Ammon's horn (tissue), 1 donor: ENCODE measurements around the gene CDH11.

Source experiments
- DNase-seq: peaks from one replicate; pipeline ENCODE4 v3.0.0-alpha.2; 2016; ENCODE audit warnings: low spot score

The CDH11 gene

GRCh38 chr16:64977206-64977920, 144.5 kb downstream of the CDH11 start:
- DNase-seq, result no peak

- no peak for DNase-seq
Measured at GRCh38 chr16:64975821-64976220, 146.0 kb downstream of the CDH11 start.

- no peak for DNase-seq
Measured at GRCh38 chr16:64974381-64974780, 147.5 kb downstream of the CDH11 start.

- DNase-seq, result no peak
Measured at GRCh38 chr16:64973171-64973570, 148.7 kb downstream of the CDH11 start.

GRCh38 chr16:64971171-64971570, 150.7 kb downstream of the CDH11 start:
- DNase-seq, result no peak

- DNase-seq, result no peak
Measured at GRCh38 chr16:64969221-64969620, 152.6 kb downstream of the CDH11 start.

GRCh38 chr16:64968539-64968938, 153.3 kb downstream of the CDH11 start:
- no peak for DNase-seq

GRCh38 chr16:64964126-64964540, 157.7 kb downstream of the CDH11 start:
- no peak for DNase-seq

- DNase-seq, result no peak
Measured at GRCh38 chr16:64962786-64963185, 159.1 kb downstream of the CDH11 start.

GRCh38 chr16:64957246-64957645, 164.6 kb downstream of the CDH11 start:
- no peak for DNase-seq

- no peak for DNase-seq
Measured at GRCh38 chr16:64952177-64952576, 169.7 kb downstream of the CDH11 start.

GRCh38 chr16:64951193-64951592, 170.7 kb downstream of the CDH11 start:
- no peak for DNase-seq

GRCh38 chr16:64950731-64951130, 171.1 kb downstream of the CDH11 start:
- no peak for DNase-seq

GRCh38 chr16:64950262-64950661, 171.6 kb downstream of the CDH11 start:
- DNase-seq, result no peak

- no peak for DNase-seq
Measured at GRCh38 chr16:64948056-64948455, 173.8 kb downstream of the CDH11 start.

GRCh38 chr16:64947651-64948050, 174.2 kb downstream of the CDH11 start:
- DNase-seq, result no peak

GRCh38 chr16:64933885-64934284, 188.0 kb downstream of the CDH11 start:
- DNase-seq, result peak; percentile 65

GRCh38 chr16:64926476-64926875, 195.4 kb downstream of the CDH11 start:
- DNase-seq, result no peak

GRCh38 chr16:64925166-64925565, 196.7 kb downstream of the CDH11 start:
- no peak for DNase-seq

- DNase-seq, result no peak
Measured at GRCh38 chr16:64924086-64924485, 197.8 kb downstream of the CDH11 start.

GRCh38 chr16:64919929-64920607, 201.8 kb downstream of the CDH11 start:
- no peak for DNase-seq

GRCh38 chr16:64919141-64919540, 202.7 kb downstream of the CDH11 start:
- DNase-seq, result no peak

GRCh38 chr16:64916051-64916450, 205.8 kb downstream of the CDH11 start:
- DNase-seq, result no peak

- peak; percentile 15 for DNase-seq
Measured at GRCh38 chr16:64910356-64910755, 211.5 kb downstream of the CDH11 start.
